ENCODE measurements around the gene CYP2R1.

CYP2R1 gene

DNA sequence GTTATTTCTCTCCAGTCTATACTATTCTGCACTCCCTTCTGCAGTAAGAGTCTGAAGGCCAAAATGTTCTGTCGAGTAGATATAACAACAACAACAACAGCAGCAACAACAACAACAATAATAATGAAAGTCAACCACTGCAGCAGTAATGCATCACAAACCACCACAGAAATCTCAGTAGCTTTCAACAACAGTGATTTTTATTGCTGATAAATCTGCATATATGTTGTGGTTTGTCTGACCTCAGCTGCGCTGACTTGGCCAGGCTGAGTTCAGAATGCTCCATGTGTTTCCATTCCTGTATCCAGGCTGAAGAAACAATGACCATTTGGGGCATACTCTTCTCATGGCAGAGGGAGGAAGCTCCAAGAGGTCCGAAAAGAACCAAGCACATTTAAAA is 32.3 kb upstream of the CYP2R1 start:
- TF ChIP-seq, protein P1, sequence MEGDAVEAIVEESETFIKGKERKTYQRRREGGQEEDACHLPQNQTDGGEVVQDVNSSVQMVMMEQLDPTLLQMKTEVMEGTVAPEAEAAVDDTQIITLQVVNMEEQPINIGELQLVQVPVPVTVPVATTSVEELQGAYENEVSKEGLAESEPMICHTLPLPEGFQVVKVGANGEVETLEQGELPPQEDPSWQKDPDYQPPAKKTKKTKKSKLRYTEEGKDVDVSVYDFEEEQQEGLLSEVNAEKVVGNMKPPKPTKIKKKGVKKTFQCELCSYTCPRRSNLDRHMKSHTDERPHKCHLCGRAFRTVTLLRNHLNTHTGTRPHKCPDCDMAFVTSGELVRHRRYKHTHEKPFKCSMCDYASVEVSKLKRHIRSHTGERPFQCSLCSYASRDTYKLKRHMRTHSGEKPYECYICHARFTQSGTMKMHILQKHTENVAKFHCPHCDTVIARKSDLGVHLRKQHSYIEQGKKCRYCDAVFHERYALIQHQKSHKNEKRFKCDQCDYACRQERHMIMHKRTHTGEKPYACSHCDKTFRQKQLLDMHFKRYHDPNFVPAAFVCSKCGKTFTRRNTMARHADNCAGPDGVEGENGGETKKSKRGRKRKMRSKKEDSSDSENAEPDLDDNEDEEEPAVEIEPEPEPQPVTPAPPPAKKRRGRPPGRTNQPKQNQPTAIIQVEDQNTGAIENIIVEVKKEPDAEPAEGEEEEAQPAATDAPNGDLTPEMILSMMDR (IDR thresholded peaks at IDR 0.05; ENCODE audit: insufficient read depth, low read length, missing control alignments), result no peak
- DNase-seq (ENCODE audit: low read depth, low spot score), result no peak
- H3K4me3 ChIP-seq (ENCODE audit: low read depth, low read length), result no peak overlapping the region
- ChIA-PET POLR2A (no interaction called here), CTCF (interaction anchor here (8.9 kb wide), 1 partner anchor 16 kb away, joined by 82 read pairs; no protein-coding TSS in a partner anchor)

- TF ChIP-seq, protein P1 (IDR thresholded peaks at IDR 0.05; ENCODE audit: insufficient read depth, low read length, missing control alignments), result no peak
- ChIA-PET CTCF (interaction anchor here (1.2 kb wide), 1 partner anchor 9 kb away, joined by 6 read pairs; no protein-coding TSS in a partner anchor), POLR2A (no interaction called here)
- H3K4me3 ChIP-seq (ENCODE audit: low read depth, low read length), result no peak overlapping the region
- DNase-seq (ENCODE audit: low read depth, low spot score), result no peak
Measured at GRCh38 chr11:14916403-14916802, 24.4 kb upstream of the CYP2R1 start.

DNA sequence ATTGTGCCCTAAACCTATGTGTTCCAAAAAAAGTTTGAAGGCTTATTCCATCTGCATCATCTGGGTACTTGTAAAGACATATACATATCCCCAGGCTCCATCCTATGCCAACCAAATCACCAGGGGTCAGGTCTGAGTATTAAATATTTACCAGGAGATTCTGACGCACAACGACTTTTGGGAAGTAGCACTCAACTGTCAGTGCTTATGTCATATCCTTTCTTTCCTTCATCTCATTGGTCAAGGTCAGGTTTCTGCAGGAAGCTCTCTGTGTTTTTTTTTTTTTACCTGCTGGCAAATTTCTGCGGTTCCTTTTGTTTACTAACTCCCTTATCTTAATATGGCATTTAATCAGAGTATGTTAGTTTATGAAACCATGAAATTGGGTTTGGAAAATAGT is 22.5 kb upstream of the CYP2R1 start:
- DNase-seq (ENCODE audit: low read depth, low spot score), result no peak
- H3K4me3 ChIP-seq (ENCODE audit: low read depth, low read length), result no peak overlapping the region
- TF ChIP-seq, protein P1 (IDR thresholded peaks at IDR 0.05; ENCODE audit: insufficient read depth, low read length, missing control alignments), result no peak
- POLR2A ChIA-PET, result no interaction called here
- CTCF ChIA-PET, result interaction anchor here (0.7 to 1.2 kb wide), 2 partner anchors 10 to 12 kb away, joined by 4 to 5 read pairs; no protein-coding TSS in a partner anchor

DNA sequence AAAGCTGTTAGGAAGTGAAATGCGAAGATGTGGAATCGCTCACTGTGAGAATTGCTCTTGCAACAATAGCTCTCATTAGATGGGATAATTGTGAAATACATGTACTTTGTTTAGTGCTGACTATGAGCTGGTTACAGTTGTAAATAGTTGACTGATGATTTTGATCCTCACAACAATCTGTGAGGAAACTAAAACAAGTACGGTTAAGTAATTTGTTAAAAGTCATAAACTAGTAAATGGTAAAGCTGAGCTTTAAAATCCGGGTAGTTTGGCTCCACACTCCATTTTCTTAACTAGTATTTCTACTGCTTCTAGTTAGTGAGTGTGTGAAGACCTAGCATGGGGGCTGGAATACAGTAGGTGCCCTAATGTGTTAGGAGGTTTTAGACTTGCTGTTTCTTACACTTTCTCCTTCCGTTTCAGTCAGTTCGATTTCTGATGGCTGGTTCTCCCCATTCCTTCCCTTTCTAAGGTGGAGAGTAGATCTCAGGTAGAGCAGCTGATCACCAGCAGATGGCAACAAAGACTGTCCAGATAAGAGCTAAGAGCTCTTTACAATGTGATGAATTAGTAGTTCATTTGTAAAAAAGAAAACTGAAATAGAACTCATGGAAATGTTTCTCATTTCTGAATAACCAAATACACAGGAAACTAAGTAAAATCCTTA is 16.3 kb upstream of the CYP2R1 start:
- TF ChIP-seq, protein P1 (IDR thresholded peaks at IDR 0.05; ENCODE audit: insufficient read depth, low read length, missing control alignments), result peak; percentile 46
- POLR2A ChIA-PET, result no interaction called here
- DNase-seq (ENCODE audit: low read depth, low spot score), result no peak
- CTCF ChIA-PET, result interaction anchor here (0.7 to 7.9 kb wide), 39 partner anchors 8 to 376 kb away, joined by 3 to 159 read pairs (median 5); partner anchors contain the start of genes CALCB and CYP2R1
- H3K4me3 ChIP-seq (ENCODE audit: low read depth, low read length), result no peak overlapping the region

- DNase-seq (ENCODE audit: low read depth, low spot score), result no peak
- no peak overlapping the region for H3K4me3 ChIP-seq (ENCODE audit: low read depth, low read length)
- CTCF ChIA-PET, result interaction anchor here (0.7 to 7.9 kb wide), 41 partner anchors 9 to 375 kb away, joined by 3 to 159 read pairs (median 5); partner anchors contain the start of genes CALCB and CYP2R1
- POLR2A ChIA-PET, result no interaction called here
- TF ChIP-seq, protein P1 (IDR thresholded peaks at IDR 0.05; ENCODE audit: insufficient read depth, low read length, missing control alignments), result peak; percentile 68
Measured at GRCh38 chr11:14907411-14908213, 15.6 kb upstream of the CYP2R1 start.

- ChIA-PET CTCF (interaction anchor here (1.0 to 7.9 kb wide), 24 partner anchors 9 to 374 kb away, joined by 3 to 159 read pairs (median 6); partner anchors contain the start of genes CALCB and CYP2R1), POLR2A (no interaction called here)
- no peak overlapping the region for H3K4me3 ChIP-seq (ENCODE audit: low read depth, low read length)
- TF ChIP-seq, protein P1 (IDR thresholded peaks at IDR 0.05; ENCODE audit: insufficient read depth, low read length, missing control alignments), result no peak
- DNase-seq (ENCODE audit: low read depth, low spot score), result no peak
Measured at GRCh38 chr11:14906993-14907392, 15.0 kb upstream of the CYP2R1 start.
